Chondrocyte (in vitro differentiated cells): Measurements from ENCODE around the gene CLASP1. TPM values are rescaled to one million over a fixed set of nuclear protein-coding genes. Genes with fewer than 3 reads are reported as not detected.
"Not testable (repeated sequence)": the region's sequence is repeated elsewhere in the genome, so short reads cannot be mapped to it uniquely, and the experiment has no call there.

Experiments used
- DNase-seq: peaks from one replicate; pipeline ENCODE4 v3.0.0; 2021; ENCODE audit warnings: mixed read lengths, low spot score
- H3K27ac Mint-ChIP-seq: one replicate; pipeline ENCODE4 v1.8.0; 2021; ENCODE audit warnings: mild to moderate bottlenecking, moderate library complexity, mixed read lengths; ENCODE audit not compliant: unreplicated experiment
- H3K27me3 Mint-ChIP-seq: 2 replicates; pipeline ENCODE4 v1.8.0; 2021; ENCODE audit warnings: low read depth, mixed read lengths
- H3K36me3 Mint-ChIP-seq: 2 replicates; pipeline ENCODE4 v1.8.0; 2021; ENCODE audit warnings: low read depth, mixed read lengths
- H3K4me1 Mint-ChIP-seq: 2 replicates; pipeline ENCODE4 v1.8.0; 2021; ENCODE audit warnings: low read depth, mild to moderate bottlenecking, mixed read lengths
- H3K4me3 Mint-ChIP-seq: one replicate; pipeline ENCODE4 v1.8.0; 2021; ENCODE audit warnings: mild to moderate bottlenecking, moderate library complexity, mixed read lengths; ENCODE audit not compliant: unreplicated experiment
- H3K9me3 Mint-ChIP-seq: 2 replicates; pipeline ENCODE4 v1.8.0; 2021; ENCODE audit warnings: low read depth, mixed read lengths
- CTCF ChIP-seq: fragments of 200-600 bp; sonication (generic); IDR thresholded peaks from 2 replicates; pipeline ENCODE4 v1.5.0; 2021; ENCODE audit warnings: antibody characterized with exemption, mild to moderate bottlenecking, moderate library complexity
- total RNA-seq: library from RNA; stranded (reverse); gene quantifications from 3 replicates; pipeline ENCODE4 v1.2.1, GENCODE V29; 2021

Gene CLASP1
- total RNA-seq, 1 donor from 2014 or later, result 56.0 TPM

- H3K27me3 Mint-ChIP-seq, result no peaks in the 10 kb centered on the region
- peaks cover 19% of the 10 kb centered on the region for H3K4me1 Mint-ChIP-seq
- H3K36me3 Mint-ChIP-seq, result peaks cover 12% of the 10 kb centered on the region
- peak overlapping the region; percentile 86 for H3K27ac Mint-ChIP-seq
- TF ChIP-seq CTCF, result no peak
- H3K4me3 Mint-ChIP-seq, result no peak overlapping the region
- peaks cover 6% of the 10 kb centered on the region for H3K9me3 Mint-ChIP-seq
- DNase-seq, result no peak
Measured at GRCh38 chr2:121640380-121641316, 8.6 kb downstream of the CLASP1 start.

- Mint-ChIP-seq H3K4me1 (peaks cover 18% of the 10 kb centered on the region), H3K36me3 (peaks cover 12% of the 10 kb centered on the region)
- not testable (repeated sequence) for DNase-seq, H3K9me3 Mint-ChIP-seq, H3K27ac Mint-ChIP-seq, H3K4me3 Mint-ChIP-seq, H3K27me3 Mint-ChIP-seq
Measured at GRCh38 chr2:121639846-121640245, 9.4 kb downstream of the CLASP1 start.

GRCh38 chr2:121638333-121638732 is 10.9 kb downstream of the CLASP1 start:
- TF ChIP-seq CTCF, result no peak

GRCh38 chr2:121635371-121635770 is 13.9 kb downstream of the CLASP1 start:
- H3K9me3 Mint-ChIP-seq, result peaks cover 6% of the 10 kb centered on the region
- no peaks in the 10 kb centered on the region for H3K27me3 Mint-ChIP-seq
- H3K27ac Mint-ChIP-seq, result peak overlapping the region; percentile 90
- TF ChIP-seq CTCF, result no peak
- peaks cover 25% of the 10 kb centered on the region for H3K4me1 Mint-ChIP-seq
- peaks cover 11% of the 10 kb centered on the region for H3K36me3 Mint-ChIP-seq
- no peak for DNase-seq
- no peak overlapping the region for H3K4me3 Mint-ChIP-seq

More at GRCh38 chr2:121638333-121638732, 10.9 kb downstream of the CLASP1 start:
- Mint-ChIP-seq H3K4me1 (peaks cover 33% of the 10 kb centered on the region), H3K27me3 (no peaks in the 10 kb centered on the region), H3K9me3 (peaks cover 6% of the 10 kb centered on the region), H3K27ac (no peak overlapping the region), H3K36me3 (peaks cover 12% of the 10 kb centered on the region), H3K4me3 (no peak overlapping the region)
- no peak for DNase-seq

GRCh38 chr2:121634354-121635307 is 14.6 kb downstream of the CLASP1 start:
- peaks cover 27% of the 10 kb centered on the region for H3K4me1 Mint-ChIP-seq
- H3K36me3 Mint-ChIP-seq, result peaks cover 8% of the 10 kb centered on the region
- no peaks in the 10 kb centered on the region for H3K27me3 Mint-ChIP-seq
- DNase-seq, result no peak
- no peak for TF ChIP-seq CTCF
- H3K4me3 Mint-ChIP-seq, result peak overlapping the region; percentile 5
- H3K9me3 Mint-ChIP-seq, result peaks cover 6% of the 10 kb centered on the region
- H3K27ac Mint-ChIP-seq, result peak overlapping the region; percentile 90
